ENCODE data around the gene DSCAML1.

Gene DSCAML1

GRCh38 chr11:117749541-117749910, 47.5 kb downstream of the DSCAML1 start:
- no peak for TF ChIP-seq ZNF70 (CRISPR knock-in tag; IDR thresholded peaks at IDR 0.05)
- no peak for TF ChIP-seq CSDC2 (CRISPR knock-in tag; IDR thresholded peaks at IDR 0.05)
- TF ChIP-seq, protein P1, sequence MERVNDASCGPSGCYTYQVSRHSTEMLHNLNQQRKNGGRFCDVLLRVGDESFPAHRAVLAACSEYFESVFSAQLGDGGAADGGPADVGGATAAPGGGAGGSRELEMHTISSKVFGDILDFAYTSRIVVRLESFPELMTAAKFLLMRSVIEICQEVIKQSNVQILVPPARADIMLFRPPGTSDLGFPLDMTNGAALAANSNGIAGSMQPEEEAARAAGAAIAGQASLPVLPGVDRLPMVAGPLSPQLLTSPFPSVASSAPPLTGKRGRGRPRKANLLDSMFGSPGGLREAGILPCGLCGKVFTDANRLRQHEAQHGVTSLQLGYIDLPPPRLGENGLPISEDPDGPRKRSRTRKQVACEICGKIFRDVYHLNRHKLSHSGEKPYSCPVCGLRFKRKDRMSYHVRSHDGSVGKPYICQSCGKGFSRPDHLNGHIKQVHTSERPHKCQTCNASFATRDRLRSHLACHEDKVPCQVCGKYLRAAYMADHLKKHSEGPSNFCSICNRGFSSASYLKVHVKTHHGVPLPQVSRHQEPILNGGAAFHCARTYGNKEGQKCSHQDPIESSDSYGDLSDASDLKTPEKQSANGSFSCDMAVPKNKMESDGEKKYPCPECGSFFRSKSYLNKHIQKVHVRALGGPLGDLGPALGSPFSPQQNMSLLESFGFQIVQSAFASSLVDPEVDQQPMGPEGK (CRISPR knock-in tag; IDR thresholded peaks at IDR 0.05; ENCODE audit: borderline replicate concordance): no peak
- TF ChIP-seq PPARA (CRISPR knock-in tag; IDR thresholded peaks at IDR 0.05; ENCODE audit: borderline replicate concordance): no peak
- no peak for TF ChIP-seq ZFP3 (CRISPR knock-in tag; IDR thresholded peaks at IDR 0.05)
- TF ChIP-seq TCF4 (CRISPR knock-in tag; IDR thresholded peaks at IDR 0.05; ENCODE audit: borderline replicate concordance): no peak
- TF ChIP-seq ARNTL (CRISPR knock-in tag; IDR thresholded peaks at IDR 0.05; ENCODE audit: borderline replicate concordance, low read depth): no peak
- no peak for TF ChIP-seq ZNF565 (CRISPR knock-in tag; conservative IDR thresholded peaks at IDR 0.05; ENCODE audit: low read depth)
- no peak for TF ChIP-seq RARB (CRISPR knock-in tag; IDR thresholded peaks at IDR 0.05)
- TF ChIP-seq BACH2 (CRISPR knock-in tag; IDR thresholded peaks at IDR 0.05; ENCODE audit: borderline replicate concordance): no peak
- TF ChIP-seq, protein P2, sequence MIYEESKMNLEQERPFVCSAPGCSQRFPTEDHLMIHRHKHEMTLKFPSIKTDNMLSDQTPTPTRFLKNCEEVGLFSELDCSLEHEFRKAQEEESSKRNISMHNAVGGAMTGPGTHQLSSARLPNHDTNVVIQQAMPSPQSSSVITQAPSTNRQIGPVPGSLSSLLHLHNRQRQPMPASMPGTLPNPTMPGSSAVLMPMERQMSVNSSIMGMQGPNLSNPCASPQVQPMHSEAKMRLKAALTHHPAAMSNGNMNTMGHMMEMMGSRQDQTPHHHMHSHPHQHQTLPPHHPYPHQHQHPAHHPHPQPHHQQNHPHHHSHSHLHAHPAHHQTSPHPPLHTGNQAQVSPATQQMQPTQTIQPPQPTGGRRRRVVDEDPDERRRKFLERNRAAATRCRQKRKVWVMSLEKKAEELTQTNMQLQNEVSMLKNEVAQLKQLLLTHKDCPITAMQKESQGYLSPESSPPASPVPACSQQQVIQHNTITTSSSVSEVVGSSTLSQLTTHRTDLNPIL (CRISPR knock-in tag; IDR thresholded peaks at IDR 0.05; ENCODE audit: low read depth): no peak
- TF ChIP-seq OSR1 (CRISPR knock-in tag; IDR thresholded peaks at IDR 0.05): no peak
- no peak for TF ChIP-seq ISL1 (CRISPR knock-in tag; IDR thresholded peaks at IDR 0.05)
- TF ChIP-seq SNAI2 (CRISPR knock-in tag; IDR thresholded peaks at IDR 0.05): no peak
- TF ChIP-seq TOX (CRISPR knock-in tag; IDR thresholded peaks at IDR 0.05; ENCODE audit: borderline replicate concordance): no peak
- TF ChIP-seq TSHZ2 (CRISPR knock-in tag; IDR thresholded peaks at IDR 0.05): no peak
- TF ChIP-seq POU6F1 (CRISPR knock-in tag; IDR thresholded peaks at IDR 0.05; ENCODE audit: borderline replicate concordance, low read depth): no peak
- TF ChIP-seq GLIS3 (CRISPR knock-in tag; IDR thresholded peaks at IDR 0.05): no peak
- no peak for TF ChIP-seq ESRRG (CRISPR knock-in tag; IDR thresholded peaks at IDR 0.05)
- TF ChIP-seq ZNF8 (CRISPR knock-in tag; IDR thresholded peaks at IDR 0.05): no peak
- no peak for ATAC-seq

GRCh38 chr11:117748771-117749540, 48.1 kb downstream of the DSCAML1 start:
- no peak for ATAC-seq

GRCh38 chr11:117747892-117748291, 49.1 kb downstream of the DSCAML1 start:
- no peak for ATAC-seq
- TF ChIP-seq ESRRG (CRISPR knock-in tag; IDR thresholded peaks at IDR 0.05) (no peak), BACH2 (CRISPR knock-in tag; IDR thresholded peaks at IDR 0.05; ENCODE audit: borderline replicate concordance) (no peak), ZFP3 (CRISPR knock-in tag; IDR thresholded peaks at IDR 0.05) (no peak), ZFP30 (CRISPR knock-in tag; IDR thresholded peaks at IDR 0.05) (no peak), ZNF70 (CRISPR knock-in tag; IDR thresholded peaks at IDR 0.05) (no peak), OSR1 (CRISPR knock-in tag; IDR thresholded peaks at IDR 0.05) (no peak), RARB (CRISPR knock-in tag; IDR thresholded peaks at IDR 0.05) (no peak), CSDC2 (CRISPR knock-in tag; IDR thresholded peaks at IDR 0.05) (no peak)
- TF ChIP-seq, protein P1 (CRISPR knock-in tag; IDR thresholded peaks at IDR 0.05; ENCODE audit: borderline replicate concordance): no peak

More at GRCh38 chr11:117748771-117749540, 48.1 kb downstream of the DSCAML1 start:
- TF ChIP-seq ZC3H10 (CRISPR knock-in tag; IDR thresholded peaks at IDR 0.05) (no peak), ISL1 (CRISPR knock-in tag; IDR thresholded peaks at IDR 0.05) (no peak), TCF4 (CRISPR knock-in tag; IDR thresholded peaks at IDR 0.05; ENCODE audit: borderline replicate concordance) (no peak), PPARA (CRISPR knock-in tag; IDR thresholded peaks at IDR 0.05; ENCODE audit: borderline replicate concordance) (no peak), ESRRG (CRISPR knock-in tag; IDR thresholded peaks at IDR 0.05) (no peak), SNAI2 (CRISPR knock-in tag; IDR thresholded peaks at IDR 0.05) (no peak), BACH2 (CRISPR knock-in tag; IDR thresholded peaks at IDR 0.05; ENCODE audit: borderline replicate concordance) (no peak), GLIS3 (CRISPR knock-in tag; IDR thresholded peaks at IDR 0.05) (no peak)

Measured in SK-N-SH treated with all-trans-retinoic acid at 6 μM for 48 hours (cell line).